HCT116 (cell line): ENCODE data around the gene TESK1. TPM values are rescaled to one million over a fixed set of nuclear protein-coding genes. Genes with fewer than 3 reads are reported as not detected.

Experiments
- ATAC-seq: fragments of 200-7000 bp; cut with Tn5 transposase; 2 replicates; pipeline ENCODE4 v1.9.1; 2020; ENCODE audit warnings: mild to moderate bottlenecking, moderate library complexity
- BruUV-seq: library from RNA; stranded (reverse); fragments of 400-500 nt; replicated peaks from 2 replicates; lab custom pipeline; 2021; lab: Mats Ljungman, UMichigan
- CTCF ChIA-PET: fragments of 300-600 bp; sonication (Branson Sonifier 250); formaldehyde crosslinking; loops from one replicate; lab custom pipeline; 2021; ENCODE audit warnings: antibody characterized with exemption; lab: Charles Lee
- POLR2A ChIA-PET: fragments of 300-600, 350-600 bp; sonication (Branson Sonifier 250); formaldehyde crosslinking; loops from one replicate; lab custom pipeline; 2021; ENCODE audit warnings: antibody characterized with exemption; lab: Charles Lee
- RAD21 ChIA-PET, 2 experiments: fragments of 300-600 bp; sonication (Branson Sonifier 250); formaldehyde crosslinking; loops; one replicate each; lab custom pipeline; 2023; ENCODE audit warnings: low total read pairs in 2 of 2; ENCODE audit not compliant: uncharacterized antibody in 2 of 2, unreplicated experiment in 2 of 2, low non-redundant PET in 1 of 2; lab: Charles Lee
- DNase-seq: peaks from one replicate; pipeline ENCODE4 v3.0.0-alpha.2; 2010; ENCODE audit warnings: low read depth, low spot score
- H2AFZ ChIP-seq: fragments of 200-600 bp; shearing (Covaris generic), sonication (generic); 2 replicates; pipeline ENCODE4 v1.6.1; 2017; ENCODE audit warnings: low read depth, mixed run types, mixed read lengths, antibody characterized with exemption, low read length; ENCODE audit not compliant: poor library complexity, severe bottlenecking
- H3K27ac ChIP-seq: 2 replicates; pipeline ENCODE4 v1.5.1; 2012; ENCODE audit warnings: low read depth, low read length
- H3K27me3 ChIP-seq: fragments of 200-600 bp; sonication (generic); 2 replicates; pipeline ENCODE4 v1.6.1; 2016; ENCODE audit warnings: mixed run types, low read length, mixed read lengths; ENCODE audit not compliant: insufficient read depth
- H3K36me3 ChIP-seq, 2 experiments: fragments of 200-500 bp in 1 of 2; fragments of 200-600 bp in 1 of 2; sonication (Bioruptor generic) in 1 of 2; sonication (generic) in 1 of 2; 2 replicates each; pipeline versions ENCODE4 v1.5.1 to v1.6.1; 2014 to 2016; ENCODE audit warnings: low read length in 2 of 2, inconsistent platforms in 1 of 2, mixed read lengths in 1 of 2, mixed run types in 1 of 2; ENCODE audit not compliant: insufficient read depth in 2 of 2, control insufficient read depth in 1 of 2
- H3K4me1 ChIP-seq, 2 experiments: fragments of 200-600 bp in 1 of 2; sonication (generic) in 1 of 2; 2 replicates each; pipeline versions ENCODE4 v1.5.1 to v1.6.1; 2012 to 2017; ENCODE audit warnings: low read length in 2 of 2, inconsistent platforms in 1 of 2, mild to moderate bottlenecking in 1 of 2, mixed read lengths in 1 of 2, mixed run types in 1 of 2, moderate library complexity in 1 of 2; ENCODE audit not compliant: insufficient read depth in 2 of 2, control insufficient read depth in 1 of 2
- H3K4me2 ChIP-seq: fragments of 200-600 bp; sonication (generic); 2 replicates; pipeline ENCODE4 v1.6.1; 2017; ENCODE audit warnings: mixed run types, low read length, mixed read lengths
- H3K4me3 ChIP-seq, 2 experiments: fragments of 200-600 bp in 1 of 2; sonication (generic) in 1 of 2; replicated peaks in 1 of 2; 2 replicates each; pipeline ENCODE4 v1.5.1; 2011 to 2016; ENCODE audit warnings: low read length in 2 of 2, control low read depth in 1 of 2, low read depth in 1 of 2, mild to moderate bottlenecking in 1 of 2, mixed read lengths in 1 of 2, mixed run types in 1 of 2
- H3K79me2 ChIP-seq: fragments of 200-600 bp; sonication (generic); 2 replicates; pipeline ENCODE4 v1.6.1; 2017; ENCODE audit warnings: mild to moderate bottlenecking, mixed run types, low read length, moderate library complexity, mixed read lengths; ENCODE audit not compliant: insufficient read depth
- H3K9ac ChIP-seq: fragments of 200-600 bp; sonication (generic); 2 replicates; pipeline ENCODE4 v1.6.1; 2016; ENCODE audit warnings: low read length, mixed read lengths
- H3K9me2 ChIP-seq: fragments of 200-600 bp; sonication (generic), shearing (Covaris generic); 2 replicates; pipeline ENCODE4 v1.6.1; 2017; ENCODE audit warnings: mixed run types, mild to moderate bottlenecking, moderate library complexity; ENCODE audit not compliant: insufficient read depth
- H3K9me3 ChIP-seq, 2 experiments: fragments of 200-500 bp in 1 of 2; fragments of 200-600 bp in 1 of 2; sonication (Bioruptor generic) in 1 of 2; sonication (generic) in 1 of 2; 2 replicates each; pipeline ENCODE4 v1.6.1; 2014 to 2017; ENCODE audit warnings: low read length in 2 of 2, mixed read lengths in 2 of 2, inconsistent platforms in 1 of 2, low read depth in 1 of 2, mild to moderate bottlenecking in 1 of 2, mixed run types in 1 of 2, moderate library complexity in 1 of 2; ENCODE audit not compliant: control insufficient read depth in 1 of 2, insufficient read depth in 1 of 2
- H4K20me1 ChIP-seq: fragments of 200-600 bp; sonication (generic), shearing (Covaris generic); 2 replicates; pipeline ENCODE4 v1.6.1; 2017; ENCODE audit warnings: mixed run types, mild to moderate bottlenecking, moderate library complexity; ENCODE audit not compliant: insufficient read depth
- ELF1 ChIP-seq: IDR thresholded peaks from 2 replicates; pipeline ENCODE4 v1.6.1; 2012; ENCODE audit warnings: low read depth, borderline replicate concordance
- EZH2phosphoT487 ChIP-seq: fragments of 200-600 bp; IDR thresholded peaks from 2 replicates; pipeline ENCODE4 v1.6.1; 2018; ENCODE audit warnings: antibody characterized with exemption, borderline replicate concordance
- POLR2A ChIP-seq: IDR thresholded peaks from 2 replicates; pipeline ENCODE4 v1.7.0; 2011; ENCODE audit warnings: borderline replicate concordance; ENCODE audit not compliant: insufficient read depth, insufficient read length; ENCODE audit errors: extremely low read depth
- REST ChIP-seq: IDR thresholded peaks from 2 replicates; pipeline ENCODE4 v1.6.1; 2012; ENCODE audit warnings: low read depth
- SIN3A ChIP-seq: IDR thresholded peaks from 2 replicates; pipeline ENCODE4 v1.6.1; 2012; ENCODE audit warnings: low read depth
- YY1 ChIP-seq: IDR thresholded peaks from 2 replicates; pipeline ENCODE4 v1.6.1; 2011; ENCODE audit warnings: low read length, low read depth, moderate library complexity, mild to moderate bottlenecking; ENCODE audit not compliant: insufficient replicate concordance; ENCODE audit errors: extremely low read depth
- ZFX ChIP-seq: fragments of 450-650 bp; IDR thresholded peaks from 2 replicates; pipeline ENCODE4 v1.6.1; 2017
- intact Hi-C: fragments of 100-400 bp; cut with micrococcal nuclease; formaldehyde crosslinking; loops from 2 replicates; pipeline ENCODE4 v1.10.0; 2022
- total RNA-seq: library from RNA; stranded (reverse); gene quantifications from one replicate; pipeline ENCODE4 v1.2.1, GENCODE V29; 2021; ENCODE audit not compliant: unreplicated experiment

TESK1 gene
- total RNA-seq, 1 experiment from 2014 or later = 26.6 TPM

DNA sequence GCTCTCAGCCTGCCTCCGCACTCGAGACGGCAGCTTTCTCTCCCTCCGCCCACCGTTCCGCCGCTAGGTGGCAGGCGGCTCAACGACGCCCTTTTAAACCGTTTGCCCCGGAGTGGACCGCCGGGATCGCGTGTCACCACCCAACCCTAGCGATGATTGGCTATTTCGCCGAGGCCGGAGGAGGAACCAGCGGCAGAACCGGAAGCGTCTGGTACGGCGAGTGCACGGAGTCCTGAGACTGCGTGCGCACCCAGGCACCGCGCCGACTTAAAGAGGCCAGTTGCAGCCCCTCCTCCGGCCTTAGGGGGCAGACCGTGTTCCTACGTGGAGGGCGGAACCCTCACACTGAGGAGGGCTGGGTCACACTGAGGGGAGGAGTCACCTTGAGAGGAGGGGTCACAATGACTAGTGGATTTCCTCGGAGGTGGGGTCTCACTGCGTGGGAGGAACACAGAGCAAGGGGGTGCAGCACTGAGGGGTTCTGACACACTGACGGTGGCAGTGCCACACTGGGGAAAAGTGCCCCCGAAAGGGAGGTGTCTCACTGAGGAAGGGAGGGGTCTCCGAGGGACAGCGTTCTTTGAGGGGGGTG, 980 bp upstream of the TESK1 start (continued):
- no peak for TF ChIP-seq REST
- no peak for TF ChIP-seq ELF1
- peak; percentile 64 for TF ChIP-seq YY1
- peak; percentile 73 for TF ChIP-seq POLR2A
- TF ChIP-seq SIN3A = no peak

DNA sequence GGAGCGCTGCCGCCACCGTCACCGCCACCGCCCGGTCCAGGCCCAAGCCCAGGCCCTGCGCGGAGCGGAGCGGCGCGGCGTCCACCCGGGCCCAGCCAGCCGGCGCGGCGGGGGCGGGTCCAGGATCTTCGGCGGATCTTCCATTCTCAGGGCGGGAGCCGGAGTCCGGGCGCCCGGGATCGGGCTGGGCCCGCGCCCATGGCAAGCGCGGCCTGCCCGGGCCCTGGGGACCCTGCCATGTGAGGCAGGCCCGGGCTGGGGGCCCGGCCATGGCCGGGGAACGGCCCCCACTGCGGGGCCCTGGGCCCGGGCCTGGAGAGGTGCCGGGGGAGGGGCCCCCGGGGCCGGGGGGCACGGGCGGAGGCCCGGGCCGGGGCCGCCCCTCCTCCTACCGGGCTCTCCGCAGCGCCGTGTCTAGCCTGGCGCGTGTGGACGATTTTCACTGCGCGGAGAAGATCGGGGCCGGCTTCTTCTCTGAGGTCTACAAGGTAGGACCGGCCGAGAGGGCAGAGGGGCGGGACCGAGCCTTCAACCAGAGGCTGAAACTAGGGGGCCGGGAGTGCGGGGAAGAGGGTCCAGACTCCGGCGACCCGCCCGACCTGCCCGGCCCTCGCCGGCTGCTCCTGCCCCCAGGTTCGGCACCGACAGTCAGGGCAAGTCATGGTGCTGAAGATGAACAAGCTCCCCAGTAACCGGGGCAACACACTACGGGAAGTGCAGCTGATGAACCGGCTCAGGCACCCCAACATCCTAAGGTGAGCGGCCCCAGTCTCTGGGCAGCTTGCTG, 482 bp downstream of the TESK1 start:
- RAD21 ChIA-PET = no interaction called here
- POLR2A ChIA-PET = no interaction called here
- H3K9me2 ChIP-seq = no peaks in the 10 kb centered on the region
- peak overlapping the region; percentile 92 for H3K4me2 ChIP-seq
- H3K4me3 ChIP-seq = peak overlapping the region; percentile 76 to 85
- intact Hi-C loops = loop anchor here (2.0 kb wide), 1 partner anchor 51 kb away; no protein-coding TSS in a partner anchor
- CTCF ChIA-PET = interaction anchor here (1.0 to 2.0 kb wide), 2 partner anchors 53 to 95 kb away, joined by 3 to 7 read pairs; partner anchors contain the start of gene CCDC107
- peak overlapping the region; percentile 82 for H3K27ac ChIP-seq
- no TSS peak for BruUV-seq
- H3K9me3 ChIP-seq = no peaks in the 10 kb centered on the region
- TF ChIP-seq ZFX (peak; percentile 87), EZH2phosphoT487 (no peak)
- no peak overlapping the region for H2AFZ ChIP-seq
- ATAC-seq (peak; percentile 33), DNase-seq (no peak)
- no peaks in the 10 kb centered on the region for H3K27me3 ChIP-seq
- H4K20me1 ChIP-seq = no peaks in the 10 kb centered on the region
- peaks cover 21% of the 10 kb centered on the region; the same call in 1 of the 2 replicates for H3K79me2 ChIP-seq
- H3K36me3 ChIP-seq = peaks cover 3 to 12% of the 10 kb centered on the region in 2 experiments; a peak in 3 of 4 replicates
- H3K4me1 ChIP-seq = peaks cover 15 to 30% of the 10 kb centered on the region in 2 experiments; a peak in 3 of 4 replicates
- H3K9ac ChIP-seq = peak overlapping the region; percentile 75
